Left colon (tissue), 2 donors: Measurements from ENCODE around the gene GON4L. TPM values are rescaled to one million over a fixed set of nuclear protein-coding genes. Genes with fewer than 3 reads are reported as not detected.
"Not testable (repeated sequence)": the region's sequence is repeated elsewhere in the genome, so short reads cannot be mapped to it uniquely, and the experiment has no call there.

Experiments used
- ATAC-seq: fragments of 200-7000 bp; cut with Tn5 transposase; one replicate; pipeline ENCODE4 v1.9.1; 2020; ENCODE audit warnings: mild to moderate bottlenecking, moderate library complexity
- DNase-seq, 2 donors: peaks; one replicate each; pipeline ENCODE4 v3.0.0-alpha.2; 2020
- intact Hi-C, 2 donors: fragments of 100-400 bp; cut with DNase I in 1 of 2; cut with micrococcal nuclease in 1 of 2; formaldehyde crosslinking; loops; one replicate each; pipeline versions ENCODE4 v1.11.2 to v1.14.0; 2022; cut with DNase I, micrococcal nuclease
- total RNA-seq, 2 donors: library from RNA; stranded (reverse); fragmentation: NEBNext Ultra II Directional; extraction: Animal tissue kit (Norgen Biotek cat#: 25700); gene quantifications; one replicate each; pipeline ENCODE4 v1.2.1, GENCODE V29; 2021
- donor health status: DM: no; HTN: no; CAD: no.
- donor health status: DM: yes; HTN: yes; CAD: no.

Gene GON4L
- total RNA-seq, 2 donors from 2014 or later = 38.2 to 41.2 TPM

DNA sequence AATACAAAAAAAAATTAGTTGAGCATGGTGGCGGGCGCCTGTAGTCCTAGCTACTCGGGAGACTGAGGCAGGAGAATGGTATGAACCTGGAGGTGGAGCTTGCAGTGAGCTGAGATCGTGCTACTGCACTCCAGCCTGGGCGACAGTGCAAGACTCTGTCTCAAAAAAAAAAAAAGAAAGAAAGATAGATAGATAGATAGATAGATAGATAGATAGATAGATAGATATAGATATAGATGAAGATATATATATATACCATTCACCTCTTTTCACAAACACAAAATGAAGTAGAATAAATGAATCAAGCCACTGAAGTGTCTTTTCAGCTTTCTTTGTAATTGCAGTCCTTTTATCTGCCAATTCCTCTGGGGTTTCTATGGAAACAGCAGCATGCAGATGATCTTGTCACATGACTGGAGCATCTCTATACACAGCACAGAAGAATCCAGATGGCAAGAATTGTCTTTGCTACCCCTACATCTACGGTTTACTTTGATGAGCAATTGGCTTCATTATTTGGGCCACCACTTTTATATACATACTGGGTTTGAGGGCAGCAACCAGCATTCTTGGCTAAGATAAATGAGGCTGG lies 138.4 kb downstream of the GON4L start:
- ATAC-seq, intact Hi-C loops, DNase-seq: not testable (repeated sequence)

GRCh38 chr1:155717041-155717440 lies 140.0 kb downstream of the GON4L start:
- DNase-seq = no peak
- intact Hi-C loops = no loop called here
- peak; percentile 41 for ATAC-seq

- no peak for ATAC-seq
- no peak for DNase-seq
- intact Hi-C loops = no loop called here
Measured at GRCh38 chr1:155715777-155716176, 141.2 kb downstream of the GON4L start.

- DNase-seq, ATAC-seq, intact Hi-C loops: not testable (repeated sequence)
Measured at GRCh38 chr1:155715056-155715455, 142.0 kb downstream of the GON4L start.

- intact Hi-C loops = no loop called here
- ATAC-seq = no peak
- DNase-seq = no peak
Measured at GRCh38 chr1:155713075-155713474, 143.9 kb downstream of the GON4L start.

- DNase-seq, intact Hi-C loops: not testable (repeated sequence)
- ATAC-seq = peak; percentile 29
Measured at GRCh38 chr1:155712636-155713035, 144.4 kb downstream of the GON4L start.

GRCh38 chr1:155711457-155711856 lies 145.6 kb downstream of the GON4L start:
- intact Hi-C loops, ATAC-seq, DNase-seq: not testable (repeated sequence)

DNA sequence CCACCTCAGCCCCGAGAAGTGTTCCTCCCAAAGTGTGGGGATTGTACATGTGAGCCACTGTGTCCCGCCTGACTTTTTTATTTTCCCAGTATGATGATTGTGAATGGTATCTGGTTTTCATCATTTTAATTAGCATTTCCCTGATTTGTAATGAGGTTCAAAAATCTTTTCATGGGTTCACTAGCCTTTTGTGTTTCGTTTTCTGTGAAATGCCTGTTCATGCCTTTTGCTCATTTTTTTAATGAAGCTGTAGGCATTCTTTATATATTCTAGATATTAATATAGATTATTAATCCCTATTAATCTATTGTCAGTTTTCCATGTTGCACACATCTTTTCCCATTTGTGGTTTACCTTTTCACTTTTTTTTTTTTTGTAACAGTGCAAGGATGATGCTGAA lies 147.6 kb downstream of the GON4L start:
- intact Hi-C loops = no loop called here
- DNase-seq = no peak

DNA sequence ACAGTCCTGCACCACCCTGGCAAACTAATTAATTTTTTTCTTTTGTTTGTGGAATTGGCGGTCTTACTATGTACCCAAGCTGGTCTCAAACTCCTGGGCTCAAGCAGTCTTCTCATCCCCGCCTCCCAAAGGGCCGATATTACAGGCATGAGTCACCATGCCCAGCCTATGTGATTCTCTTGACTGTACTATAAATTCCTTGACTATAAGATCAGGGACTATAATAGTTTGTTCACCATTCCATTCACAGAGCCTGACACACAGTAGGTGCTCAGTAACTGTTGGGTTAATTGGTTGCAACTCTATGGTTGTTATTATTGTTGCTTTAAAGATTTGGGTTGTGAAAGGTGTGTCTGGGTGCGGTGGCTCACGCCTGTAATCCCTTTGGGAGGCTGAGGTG lies 150.9 kb downstream of the GON4L start:
- intact Hi-C loops = no loop called here
- DNase-seq (no peak), ATAC-seq (peak; percentile 72)

More for the DNA sequence above, 147.6 kb downstream of the GON4L start:
- ATAC-seq = no peak

DNA sequence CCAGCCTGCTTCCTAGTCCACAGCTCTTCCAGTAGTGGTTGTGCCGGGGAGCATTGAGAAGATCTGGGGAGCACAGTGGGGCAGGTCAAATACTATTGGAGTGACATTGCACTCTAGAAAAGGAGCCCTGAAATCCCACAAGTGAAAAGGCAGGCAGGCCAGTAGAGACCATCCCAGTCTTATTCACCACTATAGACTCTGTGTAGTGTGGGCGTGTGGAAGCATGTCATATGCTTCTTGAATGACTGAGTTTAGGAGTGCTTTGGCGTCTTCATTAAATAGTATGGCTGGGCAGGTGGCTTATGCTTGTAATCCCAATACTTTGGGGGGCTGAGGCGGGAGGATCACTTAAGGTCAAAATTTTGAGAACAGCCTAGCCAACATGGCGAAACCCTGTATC lies 152.6 kb downstream of the GON4L start:
- intact Hi-C loops, ATAC-seq, DNase-seq: not testable (repeated sequence)

DNA sequence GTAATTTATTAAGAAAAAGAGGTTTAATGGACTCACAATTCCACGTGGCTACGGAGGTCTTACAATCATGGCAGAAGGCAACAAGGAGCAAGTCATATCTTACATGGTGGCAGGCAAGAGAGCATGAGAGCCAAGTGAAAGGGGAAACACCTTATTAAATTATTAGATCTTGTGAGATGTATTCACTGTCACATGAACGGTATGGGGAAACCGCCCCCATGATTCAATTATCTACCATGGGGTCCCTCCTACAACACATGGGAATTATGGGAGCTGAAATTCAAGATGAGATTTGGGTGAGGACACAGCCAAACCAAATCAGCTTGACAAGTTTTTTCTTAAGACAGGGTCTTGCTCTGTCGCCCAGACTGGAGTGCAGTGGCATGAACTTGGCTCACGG lies 153.8 kb downstream of the GON4L start:
- DNase-seq = no peak
- no peak for ATAC-seq
- intact Hi-C loops = no loop called here

GRCh38 chr1:155701675-155702074 lies 155.3 kb downstream of the GON4L start:
- intact Hi-C loops, DNase-seq, ATAC-seq: not testable (repeated sequence)

Other genes with a start within 250 kb of the GON4L start
- gene MSTO1, start 247.0 kb downstream of the GON4L start, total RNA-seq = 10 to 100 TPM; 14.6 to 19.6 TPM
- gene YY1AP1, start 168.4 kb downstream of the GON4L start, total RNA-seq = 10 to 100 TPM; 52.4 to 61.7 TPM
- gene DAP3, start 168.1 kb downstream of the GON4L start, total RNA-seq = 10 to 100 TPM; 67.2 to 84.3 TPM
- gene SYT11, start 2.4 kb upstream of the GON4L start, total RNA-seq = 1 to 10 TPM; 1.8 to 4.2 TPM
- 10 to 100 TPM; 21.5 to 26.3 TPM for gene RIT1, start 54.1 kb upstream of the GON4L start, total RNA-seq
- 10 to 100 TPM; 45.6 to 54.1 TPM for gene KHDC4, start 77.2 kb upstream of the GON4L start, total RNA-seq
- gene RXFP4, start 84.4 kb upstream of the GON4L start, total RNA-seq = 1 to 10 TPM; 5.2 to 5.6 TPM
- gene ARHGEF2, start 121.3 kb upstream of the GON4L start, total RNA-seq = 100 to 1,000 TPM in 1 of 2 donors, 10 to 100 TPM in 1; 99.3 to 103 TPM
- gene SSR2, start 163.7 kb upstream of the GON4L start, total RNA-seq = 100 to 1,000 TPM; 180 TPM
- gene UBQLN4, start 196.6 kb upstream of the GON4L start, total RNA-seq = 10 to 100 TPM; 21.7 to 26.7 TPM
- gene LAMTOR2, start 197.6 kb upstream of the GON4L start, total RNA-seq = 10 to 100 TPM; 70.6 to 72.7 TPM
- gene RAB25, start 203.9 kb upstream of the GON4L start, total RNA-seq = 100 to 1,000 TPM; 203 to 231 TPM
- 1 to 10 TPM in 1 of 2 donors, under 1 TPM in 1; 0.78 to 1.1 TPM for gene MEX3A, start 225.3 kb upstream of the GON4L start, total RNA-seq